Muscle layer of colon (tissue), 2 donors: ENCODE data around the gene LAMTOR2.
"Not testable (repeated sequence)": the region's sequence is repeated elsewhere in the genome, so short reads cannot be mapped to it uniquely, and the experiment has no call there.

Source experiments
- H3K27ac ChIP-seq: one replicate; pipeline ENCODE4 v1.7.0; 2013; ENCODE audit warnings: low read depth, mild to moderate bottlenecking, low read length, moderate library complexity
- H3K27me3 ChIP-seq, 2 donors: one replicate each; pipeline ENCODE4 v1.7.0; 2013; ENCODE audit warnings: low read length in 2 of 2, mild to moderate bottlenecking in 2 of 2; ENCODE audit not compliant: insufficient read depth in 2 of 2, control insufficient read depth in 1 of 2
- H3K36me3 ChIP-seq: one replicate; pipeline ENCODE4 v1.7.0; 2013; ENCODE audit warnings: mild to moderate bottlenecking, low read length; ENCODE audit not compliant: insufficient read depth
- H3K4me1 ChIP-seq: one replicate; pipeline ENCODE4 v1.7.0; 2013; ENCODE audit warnings: mild to moderate bottlenecking, low read length; ENCODE audit not compliant: insufficient read depth
- H3K4me3 ChIP-seq, 2 donors: one replicate each; pipeline ENCODE4 v1.7.0; 2013; ENCODE audit warnings: low read length in 2 of 2, low read depth in 1 of 2, mild to moderate bottlenecking in 1 of 2, moderate library complexity in 1 of 2
- H3K9ac ChIP-seq: one replicate; pipeline ENCODE4 v1.7.0; 2013; ENCODE audit warnings: low read length
- H3K9me3 ChIP-seq: one replicate; pipeline ENCODE4 v1.7.0; 2013; ENCODE audit warnings: mild to moderate bottlenecking, low read length
- donor health status: abdominal sarcoma.
- donor health status: Adenocarcinoma of cecum.

Gene LAMTOR2

GRCh38 chr1:156024801-156025200 is 29.8 kb upstream of the LAMTOR2 start:
- no peak overlapping the region for H3K9ac ChIP-seq
- H3K27me3 ChIP-seq = no peaks in the 10 kb centered on the region
- no peaks in the 10 kb centered on the region for H3K36me3 ChIP-seq
- H3K4me3 ChIP-seq = no peak overlapping the region
- H3K4me1 ChIP-seq = peaks cover 4% of the 10 kb centered on the region
- no peaks in the 10 kb centered on the region for H3K9me3 ChIP-seq
- no peak overlapping the region for H3K27ac ChIP-seq

- Histone ChIP-seq H3K27ac (no peak overlapping the region), H3K9me3 (no peaks in the 10 kb centered on the region), H3K9ac (no peak overlapping the region), H3K4me3 (no peak overlapping the region), H3K4me1 (no peaks in the 10 kb centered on the region), H3K36me3 (no peaks in the 10 kb centered on the region), H3K27me3 (no peaks in the 10 kb centered on the region)
Measured at GRCh38 chr1:156025876-156026275, 28.7 kb upstream of the LAMTOR2 start.

- Histone ChIP-seq H3K27me3 (no peaks in the 10 kb centered on the region), H3K9ac (no peak overlapping the region), H3K36me3 (no peaks in the 10 kb centered on the region), H3K9me3 (no peaks in the 10 kb centered on the region), H3K27ac (no peak overlapping the region), H3K4me3 (no peak overlapping the region), H3K4me1 (no peaks in the 10 kb centered on the region)
Measured at GRCh38 chr1:156026588-156026987, 28.0 kb upstream of the LAMTOR2 start.

GRCh38 chr1:156033011-156033410 is 21.6 kb upstream of the LAMTOR2 start:
- Histone ChIP-seq H3K27me3 (no peaks in the 10 kb centered on the region), H3K9me3 (no peaks in the 10 kb centered on the region), H3K27ac (no peak overlapping the region), H3K9ac (no peak overlapping the region), H3K4me1 (no peaks in the 10 kb centered on the region), H3K4me3 (no peak overlapping the region), H3K36me3 (peaks cover 6% of the 10 kb centered on the region)

- H3K36me3 ChIP-seq, H3K4me1 ChIP-seq, H3K9me3 ChIP-seq, H3K27me3 ChIP-seq, H3K27ac ChIP-seq, H3K9ac ChIP-seq, H3K4me3 ChIP-seq: not testable (repeated sequence)
Measured at GRCh38 chr1:156034991-156035390, 19.6 kb upstream of the LAMTOR2 start.

GRCh38 chr1:156042828-156043227 is 11.8 kb upstream of the LAMTOR2 start:
- Histone ChIP-seq H3K4me1 (no peaks in the 10 kb centered on the region), H3K27ac (no peak overlapping the region), H3K36me3 (peaks cover 49% of the 10 kb centered on the region), H3K9ac (no peak overlapping the region), H3K27me3 (no peaks in the 10 kb centered on the region), H3K9me3 (no peaks in the 10 kb centered on the region), H3K4me3 (no peak overlapping the region)

GRCh38 chr1:156045076-156045475 is 9.5 kb upstream of the LAMTOR2 start:
- Histone ChIP-seq H3K9ac (no peak overlapping the region), H3K27ac (no peak overlapping the region), H3K4me1 (no peaks in the 10 kb centered on the region), H3K36me3 (peaks cover 65% of the 10 kb centered on the region), H3K9me3 (no peaks in the 10 kb centered on the region), H3K27me3 (no peaks in the 10 kb centered on the region), H3K4me3 (no peak overlapping the region)

GRCh38 chr1:156048663-156049258 is 5.8 kb upstream of the LAMTOR2 start:
- no peak overlapping the region for H3K27ac ChIP-seq
- no peak overlapping the region for H3K4me3 ChIP-seq
- peaks cover 38% of the 10 kb centered on the region for H3K36me3 ChIP-seq
- no peaks in the 10 kb centered on the region for H3K9me3 ChIP-seq
- H3K4me1 ChIP-seq = peaks cover 6% of the 10 kb centered on the region
- H3K9ac ChIP-seq = no peak overlapping the region
- no peaks in the 10 kb centered on the region for H3K27me3 ChIP-seq

GRCh38 chr1:156050376-156050775 is 4.2 kb upstream of the LAMTOR2 start:
- H3K27ac ChIP-seq = no peak overlapping the region
- peaks cover 8% of the 10 kb centered on the region for H3K4me1 ChIP-seq
- no peaks in the 10 kb centered on the region for H3K9me3 ChIP-seq
- no peak overlapping the region for H3K4me3 ChIP-seq
- no peaks in the 10 kb centered on the region for H3K27me3 ChIP-seq
- H3K9ac ChIP-seq = no peak overlapping the region
- peaks cover 28% of the 10 kb centered on the region for H3K36me3 ChIP-seq

GRCh38 chr1:156051011-156051725 is 3.4 kb upstream of the LAMTOR2 start:
- Histone ChIP-seq H3K4me1 (peaks cover 15% of the 10 kb centered on the region), H3K4me3 (no peak overlapping the region), H3K9me3 (no peaks in the 10 kb centered on the region), H3K9ac (no peak overlapping the region), H3K27ac (no peak overlapping the region), H3K36me3 (peaks cover 27% of the 10 kb centered on the region), H3K27me3 (no peaks in the 10 kb centered on the region)

- peak overlapping the region; percentile 39 for H3K9ac ChIP-seq
- no peaks in the 10 kb centered on the region for H3K9me3 ChIP-seq
- no peaks in the 10 kb centered on the region for H3K27me3 ChIP-seq
- H3K36me3 ChIP-seq = peaks cover 28% of the 10 kb centered on the region
- peak overlapping the region; percentile 73 for H3K4me3 ChIP-seq
- H3K4me1 ChIP-seq = peaks cover 15% of the 10 kb centered on the region
- peak overlapping the region; percentile 49 for H3K27ac ChIP-seq
Measured at GRCh38 chr1:156052862-156053767, 1.5 kb upstream of the LAMTOR2 start.
